OCI-LY3 (cell line): Measurements from ENCODE around the gene CLDND1.

Experiments
- H2AFZ ChIP-seq: fragments of 200-600, 300-600 bp; shearing (Covaris generic); 2 replicates; pipeline ENCODE4 v1.6.0; 2014; ENCODE audit warnings: antibody characterized with exemption, low read depth, low read length
- H3K27ac ChIP-seq: fragments of 200-600, 300-600 bp; sonication (generic); 2 replicates; pipeline ENCODE4 v1.5.1; 2014; ENCODE audit warnings: mild to moderate bottlenecking, low read length, moderate library complexity, mixed read lengths
- H3K27me3 ChIP-seq: fragments of 200-600, 300-600 bp; sonication (generic); 2 replicates; pipeline ENCODE4 v1.6.1; 2014; ENCODE audit warnings: low read depth, low read length, mixed read lengths
- H3K36me3 ChIP-seq: fragments of 200-600, 300-600 bp; sonication (generic); replicated peaks from 2 replicates; pipeline ENCODE3; 2014; ENCODE audit warnings: low read depth, low read length, mixed read lengths
- H3K4me1 ChIP-seq: fragments of 300-600, 200-600 bp; sonication (generic); 2 replicates; pipeline ENCODE4 v1.6.1; 2014; ENCODE audit warnings: low read length, mixed read lengths
- H3K4me2 ChIP-seq: fragments of 200-600, 300-600 bp; sonication (generic); 2 replicates; pipeline ENCODE4 v1.6.1; 2014; ENCODE audit warnings: low read length, mixed read lengths
- H3K4me3 ChIP-seq: fragments of 300-600, 200-600 bp; sonication (generic); 2 replicates; pipeline ENCODE4 v1.5.1; 2014; ENCODE audit warnings: antibody characterized with exemption, mild to moderate bottlenecking, low read length, moderate library complexity
- H3K79me2 ChIP-seq: fragments of 300-600, 200-600 bp; shearing (Covaris generic); 2 replicates; pipeline ENCODE4 v1.6.1; 2014; ENCODE audit warnings: mild to moderate bottlenecking, low read length, mixed read lengths
- H3K9ac ChIP-seq: fragments of 300-600, 200-600 bp; shearing (Covaris generic); 2 replicates; pipeline ENCODE4 v1.6.0; 2014; ENCODE audit warnings: mild to moderate bottlenecking, low read length, moderate library complexity
- H3K9me3 ChIP-seq: fragments of 200-600, 300-600 bp; shearing (Covaris generic); 2 replicates; pipeline ENCODE4 v1.6.1; 2014; ENCODE audit warnings: low read length, mixed read lengths; ENCODE audit not compliant: insufficient read depth
- H4K20me1 ChIP-seq: fragments of 200-600, 300-600 bp; sonication (generic); 2 replicates; pipeline ENCODE4 v1.6.1; 2016; ENCODE audit warnings: low read length, mixed read lengths; ENCODE audit not compliant: insufficient read depth
- CTCF ChIP-seq: fragments of 200-600, 300-600 bp; sonication (generic); IDR thresholded peaks from 2 replicates; pipeline ENCODE4 v1.5.1; 2014; ENCODE audit warnings: antibody characterized with exemption, low read length, low read depth
- EZH2phosphoT487 ChIP-seq: fragments of 200-600 bp; shearing (Covaris generic); IDR thresholded peaks from 2 replicates; pipeline ENCODE4 v1.6.1; 2018; ENCODE audit warnings: antibody characterized with exemption, mixed run types, low read depth

The CLDND1 gene

GRCh38 chr3:98565237-98565643 is 42.5 kb upstream of the CLDND1 start:
- Histone ChIP-seq H2AFZ (no peak overlapping the region), H4K20me1 (no peaks in the 10 kb centered on the region), H3K9ac (no peak overlapping the region), H3K4me2 (no peak overlapping the region), H3K4me3 (no peak overlapping the region), H3K4me1 (peaks cover 28% of the 10 kb centered on the region), H3K27ac (no peak overlapping the region), H3K9me3 (no peaks in the 10 kb centered on the region), H3K36me3 (no peaks in the 10 kb centered on the region), H3K27me3 (peaks cover 20% of the 10 kb centered on the region), H3K79me2 (no peaks in the 10 kb centered on the region)
- TF ChIP-seq CTCF (no peak), EZH2phosphoT487 (no peak)

GRCh38 chr3:98564282-98565005 is 41.7 kb upstream of the CLDND1 start:
- H3K79me2 ChIP-seq, result no peaks in the 10 kb centered on the region
- no peak overlapping the region for H3K27ac ChIP-seq
- H3K4me3 ChIP-seq, result no peak overlapping the region
- H2AFZ ChIP-seq, result no peak overlapping the region
- H3K36me3 ChIP-seq, result no peaks in the 10 kb centered on the region
- H3K27me3 ChIP-seq, result peaks cover 20% of the 10 kb centered on the region
- no peaks in the 10 kb centered on the region for H3K9me3 ChIP-seq
- no peak overlapping the region for H3K4me2 ChIP-seq
- peaks cover 28% of the 10 kb centered on the region for H3K4me1 ChIP-seq
- TF ChIP-seq EZH2phosphoT487 (no peak), CTCF (no peak)
- H3K9ac ChIP-seq, result no peak overlapping the region
- H4K20me1 ChIP-seq, result no peaks in the 10 kb centered on the region

- no peak overlapping the region for H3K27ac ChIP-seq
- no peaks in the 10 kb centered on the region for H3K79me2 ChIP-seq
- H3K9ac ChIP-seq, result no peak overlapping the region
- no peaks in the 10 kb centered on the region for H3K36me3 ChIP-seq
- H2AFZ ChIP-seq, result no peak overlapping the region
- no peak overlapping the region for H3K4me3 ChIP-seq
- no peaks in the 10 kb centered on the region for H3K9me3 ChIP-seq
- H3K4me2 ChIP-seq, result 0 out of 2 replicates have a peak overlapping the region, but pooled peaks have one; percentile 0
- no peaks in the 10 kb centered on the region for H4K20me1 ChIP-seq
- peaks cover 28% of the 10 kb centered on the region for H3K4me1 ChIP-seq
- TF ChIP-seq CTCF (no peak), EZH2phosphoT487 (no peak)
- H3K27me3 ChIP-seq, result peaks cover 20% of the 10 kb centered on the region
These were observed 41.1 kb upstream of the CLDND1 start for GRCh38 chr3:98563661-98564281.

GRCh38 chr3:98561727-98562521 is 39.2 kb upstream of the CLDND1 start:
- Histone ChIP-seq H3K27me3 (peaks cover 36% of the 10 kb centered on the region), H3K4me3 (no peak overlapping the region), H2AFZ (no peak overlapping the region), H3K27ac (no peak overlapping the region), H3K36me3 (no peaks in the 10 kb centered on the region), H3K9ac (no peak overlapping the region), H3K9me3 (no peaks in the 10 kb centered on the region), H3K4me2 (no peak overlapping the region), H3K4me1 (peaks cover 37% of the 10 kb centered on the region), H4K20me1 (no peaks in the 10 kb centered on the region), H3K79me2 (no peaks in the 10 kb centered on the region)
- no peak for TF ChIP-seq EZH2phosphoT487
- no peak for TF ChIP-seq CTCF
